ACHN (cell line): Measurements from ENCODE around the gene RPS6KA5.
A peak's percentile ranks its signal among the peaks of the same experiment; 100 is the strongest.
"Not testable (repeated sequence)": the region's sequence is repeated elsewhere in the genome, so short reads cannot be mapped to it uniquely, and the experiment has no call there.

Source experiments
- DNase-seq: peaks from one replicate; pipeline ENCODE4 v3.0.0-alpha.2; 2015
- in situ Hi-C: cut with HindIII; loops from 2 replicates; pipeline ENCODE4 v1.10.0; 2017; ENCODE audit warnings: low sequenced_read_pairs, low pct_ligation_motif_present, low pct_unique_long_range_greater_than_20kb

RPS6KA5 gene

DNA sequence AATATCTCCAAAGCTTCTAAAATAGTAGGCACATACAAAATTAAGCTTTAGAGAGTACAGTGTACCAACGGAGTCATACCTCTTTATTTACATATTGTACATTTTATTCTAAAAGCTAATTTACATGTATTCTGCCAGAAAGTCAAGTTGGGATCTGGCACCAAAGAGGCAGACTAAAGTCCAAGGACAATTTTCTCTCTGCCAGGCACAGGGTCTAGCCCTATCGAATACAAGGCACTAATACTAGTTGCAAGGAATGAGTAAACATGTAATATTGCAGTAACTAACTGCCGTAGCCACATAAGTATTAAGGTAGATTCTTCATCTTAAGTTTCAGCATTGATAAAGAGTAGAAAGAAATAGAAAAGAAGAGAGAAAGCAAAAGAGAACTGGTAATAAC lies 93.9 kb downstream of the RPS6KA5 start:
- DNase-seq: no peak
- in situ Hi-C loops: no loop called here

DNA sequence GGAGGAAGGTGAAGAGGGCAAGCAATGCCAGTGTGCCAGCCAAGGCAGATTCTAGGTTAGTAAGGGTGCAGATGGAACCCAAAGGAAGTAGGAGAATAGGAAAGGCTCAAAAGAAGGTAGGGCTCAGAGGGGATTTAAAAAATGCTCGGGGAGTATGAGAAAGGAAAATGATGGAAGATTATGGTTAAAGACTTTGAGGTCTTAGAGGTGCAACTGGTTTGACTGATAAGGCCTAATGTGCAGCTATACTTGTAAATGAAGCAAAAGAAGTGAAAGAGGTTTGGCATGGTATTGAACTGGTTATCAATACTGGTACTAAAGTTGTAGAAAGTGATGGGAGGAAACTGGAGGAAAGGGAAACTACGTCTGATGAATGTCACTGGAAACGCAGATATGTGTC lies 94.7 kb downstream of the RPS6KA5 start:
- in situ Hi-C loops: no loop called here
- DNase-seq: no peak

DNA sequence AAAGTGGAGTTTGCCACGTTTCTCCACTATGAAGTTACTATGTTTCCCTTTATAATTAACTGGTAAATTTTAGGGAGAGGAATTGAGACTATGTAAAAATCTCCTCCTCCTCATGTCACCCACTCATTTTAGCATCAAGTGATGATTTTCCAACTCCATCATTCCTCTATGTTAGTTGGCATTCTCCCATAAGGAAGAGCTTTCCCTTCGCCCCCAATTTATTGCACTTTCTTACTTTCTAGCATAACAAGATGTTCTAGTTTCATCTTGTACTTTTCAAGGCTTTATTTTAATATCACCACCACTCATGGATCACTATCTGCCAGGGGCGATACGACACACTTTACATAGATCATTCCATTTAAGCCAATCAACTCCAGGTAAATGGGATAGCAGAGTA lies 97.1 kb downstream of the RPS6KA5 start:
- in situ Hi-C loops: no loop called here
- no peak for DNase-seq

DNA sequence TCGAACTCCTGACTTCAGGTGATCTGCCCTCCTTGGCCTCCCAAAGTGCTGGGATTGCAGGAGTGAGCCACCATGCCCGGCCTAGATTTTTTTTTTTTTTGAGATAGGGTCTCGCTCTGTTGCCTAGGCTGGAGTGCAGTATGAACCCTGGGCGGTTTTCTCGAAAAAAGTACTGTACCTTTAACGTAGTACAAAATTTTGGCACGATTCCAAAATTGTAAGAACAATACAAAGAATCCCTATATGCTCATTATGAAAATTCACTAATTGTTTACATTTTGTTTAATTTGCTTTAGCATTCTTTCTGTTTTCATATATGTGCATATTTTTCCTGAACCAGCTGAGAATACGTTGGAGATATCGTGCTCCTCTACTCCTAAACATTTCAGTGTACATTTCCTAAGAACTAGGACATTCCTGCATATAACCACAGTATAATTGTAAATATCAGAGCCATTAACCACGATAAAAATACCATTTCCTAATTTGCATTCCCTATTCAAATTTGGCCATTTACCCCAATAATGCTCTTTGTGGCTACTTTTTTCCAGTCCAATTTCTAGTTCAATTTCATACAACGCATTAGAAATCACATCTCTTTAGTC lies 97.8 kb downstream of the RPS6KA5 start:
- in situ Hi-C loops: no loop called here
- DNase-seq: no peak

DNA sequence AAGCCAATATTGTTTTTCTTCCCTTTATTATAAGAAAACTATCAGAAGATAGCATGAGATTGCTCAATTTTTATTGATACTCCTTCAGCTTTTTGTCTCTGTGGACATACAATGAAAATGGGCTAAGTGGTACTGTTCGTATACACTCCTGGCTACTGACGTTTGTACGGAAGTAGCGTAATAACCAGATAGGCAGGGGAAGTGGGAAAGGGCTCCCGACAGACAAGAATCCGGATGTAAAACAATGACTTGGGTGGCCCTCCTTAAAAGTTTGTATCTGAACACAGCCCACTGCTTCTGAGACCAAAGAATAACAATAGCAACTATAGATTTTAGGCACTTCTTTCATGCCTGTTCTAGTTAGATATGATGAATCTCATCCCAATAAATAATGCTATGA lies 99.6 kb downstream of the RPS6KA5 start:
- in situ Hi-C loops: no loop called here
- no peak for DNase-seq

DNA sequence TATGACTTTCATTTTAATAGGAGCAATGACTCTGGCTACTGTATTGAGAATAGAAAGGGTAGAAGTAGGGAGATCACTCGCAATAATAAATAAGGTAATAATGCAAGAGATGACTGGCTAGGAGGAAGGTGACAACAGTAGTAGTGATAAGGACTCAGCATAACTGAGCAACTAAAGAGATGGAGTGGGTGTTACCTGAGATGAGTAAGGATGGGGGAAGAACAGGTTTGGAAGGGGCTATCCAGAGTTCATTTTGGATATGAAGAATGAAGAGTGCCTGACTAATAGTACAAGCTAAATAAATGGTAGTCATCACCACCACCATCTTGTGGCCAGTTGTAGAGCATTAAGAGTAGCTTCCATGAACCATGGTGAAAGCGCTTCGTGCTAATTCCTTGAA lies 101.1 kb downstream of the RPS6KA5 start:
- DNase-seq: no peak
- in situ Hi-C loops: no loop called here

DNA sequence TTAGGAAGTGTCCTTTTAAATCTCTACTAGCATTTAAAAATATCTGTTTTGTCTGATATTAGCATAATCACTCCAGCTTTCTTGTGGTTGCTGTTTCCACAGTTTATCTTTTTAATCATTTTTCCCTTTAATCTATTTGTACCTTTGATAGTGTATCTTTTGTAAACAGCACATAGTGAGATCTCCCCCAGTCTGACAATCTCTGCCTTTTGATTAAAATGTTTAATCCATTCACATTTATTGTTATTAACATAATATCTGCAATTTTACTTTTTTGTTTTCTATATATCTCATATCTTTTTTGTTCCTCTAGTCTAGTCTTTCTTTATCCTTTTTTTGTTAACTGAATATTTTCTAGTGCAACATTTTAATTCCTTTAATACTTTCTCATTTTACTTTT lies 104.2 kb downstream of the RPS6KA5 start:
- in situ Hi-C loops: no loop called here

DNA sequence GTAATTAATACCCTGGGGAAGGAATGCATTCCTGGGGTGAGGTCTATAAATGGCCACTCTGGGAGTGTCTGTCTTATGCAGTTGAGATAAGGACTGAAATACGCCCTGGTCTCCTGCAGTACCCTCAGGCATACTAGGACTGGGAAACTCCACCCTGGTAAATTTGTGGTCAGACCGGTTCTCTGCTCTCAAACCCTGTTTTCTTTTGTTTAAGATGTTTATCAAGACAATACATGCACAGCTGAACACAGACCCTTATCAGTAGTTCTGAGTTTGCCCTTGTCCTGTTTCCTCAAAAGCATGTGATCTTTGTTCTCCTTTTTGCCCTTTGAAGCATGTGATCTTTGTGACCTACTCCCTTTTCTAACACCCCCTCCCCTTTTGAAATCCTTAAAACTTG lies 106.8 kb downstream of the RPS6KA5 start:
- in situ Hi-C loops, DNase-seq: not testable (repeated sequence)

More for the DNA sequence above, 104.2 kb downstream of the RPS6KA5 start:
- DNase-seq: no peak

DNA sequence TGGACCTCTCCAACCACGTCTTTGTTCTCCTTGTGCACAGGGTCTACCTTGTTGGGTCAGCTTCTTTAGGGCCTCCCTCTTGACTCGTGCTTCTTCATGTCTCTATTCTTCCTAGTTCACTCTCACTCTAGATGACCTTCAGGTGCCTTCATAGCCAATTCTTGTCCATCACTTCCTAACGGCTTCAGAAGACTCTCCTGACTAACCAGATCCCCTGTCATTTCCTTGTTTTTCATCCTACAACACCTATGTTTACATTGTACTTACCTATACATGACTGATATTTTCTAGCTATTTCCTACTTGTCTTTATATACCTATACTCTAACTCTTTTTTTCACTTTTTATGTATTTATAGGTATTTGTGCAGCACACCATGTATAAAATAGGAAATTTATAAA lies 117.1 kb downstream of the RPS6KA5 start:
- in situ Hi-C loops: no loop called here

DNA sequence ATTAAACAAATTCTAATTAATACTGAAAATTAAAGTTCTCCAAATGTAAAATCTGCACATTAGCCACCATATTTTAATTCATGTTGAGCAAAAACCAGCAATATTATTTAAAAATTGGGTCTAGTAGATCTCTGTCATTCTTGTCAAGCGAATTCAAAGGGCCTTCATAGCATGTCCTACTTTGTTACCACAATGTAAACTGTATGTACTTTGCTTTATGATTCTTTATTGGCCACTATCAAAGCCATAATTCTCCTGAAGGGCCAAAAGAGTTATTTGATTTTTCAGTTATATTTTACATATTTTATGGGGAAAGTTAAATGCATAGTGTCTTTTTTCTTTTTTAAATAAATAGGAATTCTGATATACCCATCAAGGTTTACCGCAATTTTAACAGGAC lies 117.9 kb downstream of the RPS6KA5 start:
- DNase-seq: no peak
- in situ Hi-C loops: no loop called here

More for the DNA sequence above, 117.1 kb downstream of the RPS6KA5 start:
- DNase-seq: no peak

DNA sequence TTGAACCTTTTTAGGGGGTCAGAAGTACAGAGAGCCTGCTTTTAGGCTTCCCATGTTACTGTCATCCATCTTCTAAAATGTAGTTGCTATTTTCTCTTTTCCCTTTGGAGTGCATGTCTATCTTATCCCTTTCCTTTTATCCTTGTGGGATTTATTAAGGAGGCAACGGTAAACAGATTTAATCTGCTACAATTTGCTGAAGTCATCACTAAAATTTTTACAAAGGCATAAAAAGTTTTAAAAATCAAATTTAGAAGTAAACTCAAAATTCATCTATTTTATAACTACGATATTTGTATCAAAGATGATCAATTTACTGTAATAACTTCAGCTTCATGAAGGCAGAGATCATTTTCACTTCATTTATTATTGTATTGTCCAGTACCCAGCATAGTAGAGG lies 118.7 kb downstream of the RPS6KA5 start:
- DNase-seq: no peak
- in situ Hi-C loops: no loop called here

DNA sequence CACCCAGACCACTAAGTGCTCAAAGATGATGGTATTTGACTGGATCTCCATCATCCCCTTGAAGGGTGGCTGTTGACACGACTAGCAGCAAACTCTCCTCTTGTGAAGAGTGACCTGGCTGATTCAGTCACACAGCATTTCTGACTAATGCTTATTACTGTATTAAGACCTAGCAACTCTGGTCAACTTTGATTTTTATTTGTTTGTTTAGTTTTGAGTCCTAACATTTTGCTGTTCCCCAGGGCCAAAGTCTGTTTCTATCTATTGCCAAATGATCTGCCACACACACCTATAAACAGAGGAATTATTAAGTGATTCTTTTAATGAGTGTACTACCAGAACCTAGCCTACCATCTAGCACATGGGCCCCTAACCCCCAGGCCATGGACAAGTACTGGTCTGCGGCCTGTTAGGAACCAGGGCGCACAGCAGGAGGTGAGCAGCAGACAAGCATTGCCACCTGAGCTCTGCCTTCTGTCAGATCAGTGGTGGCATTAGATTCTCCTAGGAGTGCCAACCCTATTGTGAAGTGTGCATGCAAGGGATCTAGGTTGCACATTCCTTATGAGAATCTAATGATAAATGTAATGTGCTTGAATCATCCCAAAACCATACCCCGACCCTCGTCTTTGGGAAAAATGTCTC lies 120.0 kb downstream of the RPS6KA5 start:
- no peak for DNase-seq
- in situ Hi-C loops: no loop called here

DNA sequence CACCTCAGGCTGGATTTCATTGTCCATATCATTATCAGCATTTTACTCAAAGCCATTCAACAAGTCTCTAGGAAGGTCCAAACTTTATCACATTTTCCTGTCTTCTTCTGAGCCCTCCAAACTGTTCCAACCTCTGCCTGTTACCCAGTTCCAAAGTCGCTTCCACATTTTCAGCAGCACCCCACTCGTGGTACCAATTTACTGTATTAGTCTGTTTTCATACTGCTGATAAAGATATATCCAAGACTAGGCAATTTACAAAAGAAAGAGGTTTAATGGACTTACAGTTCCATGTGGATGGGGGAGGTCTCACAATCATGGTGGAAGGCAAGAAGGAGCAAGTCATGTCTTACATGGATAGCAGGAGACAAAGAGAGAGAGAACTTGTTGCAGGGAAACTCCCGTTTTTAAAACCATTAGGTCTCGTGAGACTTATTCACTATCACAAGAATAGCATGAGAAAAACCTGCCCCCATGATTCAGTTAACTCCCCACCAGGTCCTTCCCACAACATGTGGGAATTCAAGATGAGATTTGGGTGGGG lies 121.1 kb downstream of the RPS6KA5 start:
- in situ Hi-C loops, DNase-seq: not testable (repeated sequence)

DNA sequence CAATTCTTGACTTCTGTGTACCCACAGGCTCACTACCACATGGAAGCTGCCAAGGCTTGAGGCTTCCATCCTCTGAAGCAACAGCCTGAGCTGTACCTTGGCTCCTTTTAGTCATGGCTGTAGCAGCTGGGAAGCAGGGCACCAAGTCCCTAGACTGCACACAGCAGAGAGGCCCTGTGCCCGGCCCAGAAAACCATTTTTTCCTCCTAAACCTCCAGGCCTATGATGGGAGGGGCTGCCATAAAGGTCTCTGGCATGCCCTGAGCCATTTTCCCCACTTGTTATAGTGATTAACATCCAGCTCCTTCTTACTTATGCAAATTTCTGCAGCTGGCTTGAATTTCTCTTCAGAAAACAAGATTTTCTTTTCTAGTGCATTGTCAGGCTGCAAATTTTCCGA lies 121.8 kb downstream of the RPS6KA5 start:
- in situ Hi-C loops: no loop called here
- no peak for DNase-seq

DNA sequence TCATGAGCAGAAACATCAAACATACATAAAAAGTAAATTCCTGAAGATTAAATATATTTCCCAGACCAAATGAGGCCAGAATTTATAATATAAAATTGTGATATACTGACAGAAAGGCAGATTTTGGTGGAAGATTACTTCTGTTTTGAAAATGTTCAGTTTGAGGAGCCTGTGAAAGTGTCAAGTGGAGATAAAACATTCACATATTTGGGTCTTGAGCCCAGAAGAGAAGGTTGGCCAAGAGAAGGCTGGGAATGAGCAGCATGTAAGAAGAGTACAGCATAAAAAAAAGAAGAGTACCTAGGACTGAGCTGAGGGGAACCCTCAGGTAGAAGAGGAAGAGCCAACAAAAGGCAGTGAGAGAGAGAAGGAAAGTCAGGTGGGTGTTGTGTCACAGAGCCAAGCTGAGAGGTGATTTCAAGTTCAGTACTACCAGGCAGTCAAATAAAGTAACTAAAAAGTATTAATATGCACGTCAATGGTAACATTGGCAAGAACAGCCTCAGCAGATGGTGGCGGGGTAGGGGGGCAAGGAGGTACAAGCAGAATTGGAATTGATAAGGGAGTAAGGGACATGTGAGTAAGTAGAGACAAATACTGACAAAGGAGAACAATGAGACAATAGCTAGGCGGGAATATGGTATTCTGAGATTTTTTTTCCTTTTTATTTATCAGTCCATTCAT lies 123.5 kb downstream of the RPS6KA5 start:
- in situ Hi-C loops: no loop called here
- no peak for DNase-seq

DNA sequence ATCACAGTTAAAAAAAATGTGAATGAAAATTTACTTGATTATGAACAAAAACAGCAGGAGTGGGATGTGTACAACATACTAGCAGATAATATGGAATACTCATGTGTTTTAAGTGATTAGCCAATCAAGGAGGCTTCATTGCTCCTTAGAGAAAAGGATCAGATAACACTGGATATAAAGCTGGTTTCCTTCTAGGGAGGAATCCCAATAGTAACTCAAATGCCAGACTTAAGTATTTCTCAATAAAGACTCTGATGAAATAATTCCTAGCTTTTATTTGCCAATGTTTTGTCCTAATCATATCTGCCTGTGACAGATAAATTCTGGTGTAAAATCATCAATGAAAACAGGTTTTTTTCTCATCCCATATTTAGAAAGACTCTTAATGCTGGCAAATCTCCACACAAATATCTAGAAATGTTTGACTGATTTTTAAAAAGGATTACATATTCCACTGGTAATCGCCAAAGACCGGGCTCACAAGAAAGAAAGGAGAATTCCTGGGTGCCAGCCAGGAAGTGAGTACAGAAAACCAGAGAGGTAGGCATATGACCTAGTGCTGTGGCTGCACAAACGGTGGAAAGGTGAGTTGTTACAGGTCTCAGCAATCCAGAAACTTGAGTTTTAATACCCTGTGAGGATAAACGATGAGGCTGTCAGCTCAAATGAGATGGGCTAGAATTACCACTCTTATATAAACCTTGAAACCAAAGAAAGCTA lies 135.7 kb downstream of the RPS6KA5 start:
- in situ Hi-C loops: loop anchor here (25.0 kb wide), 1 partner anchor 238 kb away; no protein-coding TSS in a partner anchor
- DNase-seq: peak; percentile 11

DNA sequence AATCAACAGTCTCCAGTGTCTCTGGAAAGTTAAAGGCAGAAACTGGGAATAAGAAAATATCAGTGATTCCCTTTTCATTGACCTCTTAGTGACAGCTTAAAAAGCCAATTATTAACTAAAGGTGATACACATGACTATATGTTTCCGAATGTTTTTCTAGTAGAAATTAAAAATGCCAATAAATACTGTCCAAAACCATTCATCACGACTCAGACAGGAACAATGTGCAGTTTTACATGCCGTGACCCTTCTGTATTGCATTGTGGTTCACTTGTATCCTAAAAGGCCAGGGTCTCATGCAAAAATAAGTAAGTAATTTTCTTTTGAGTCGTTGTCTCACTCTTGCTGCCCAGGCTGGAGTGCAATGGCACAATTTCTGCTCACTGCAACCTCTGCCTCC lies 138.3 kb downstream of the RPS6KA5 start:
- in situ Hi-C loops: loop anchor here (25.0 kb wide), 1 partner anchor 240 kb away; no protein-coding TSS in a partner anchor
- DNase-seq: no peak

DNA sequence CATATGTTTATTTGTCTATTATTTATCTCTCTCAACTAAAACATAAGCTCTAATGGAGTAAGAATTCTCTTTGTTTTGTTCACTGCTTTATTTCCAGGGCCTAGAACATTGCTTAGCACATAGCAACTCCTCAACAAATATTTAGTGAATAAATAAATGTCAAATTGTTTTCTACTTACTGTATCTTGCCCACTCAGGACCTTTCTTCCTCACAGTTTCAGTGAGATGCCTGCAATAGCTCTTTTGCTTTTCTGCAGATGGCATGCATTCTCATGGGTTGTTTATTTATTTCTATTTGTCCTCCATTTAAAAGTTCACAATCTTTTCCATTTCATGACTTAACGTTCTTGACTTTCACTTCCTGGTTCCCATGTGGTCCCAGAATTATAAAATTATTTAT lies 149.3 kb downstream of the RPS6KA5 start:
- DNase-seq: no peak
- in situ Hi-C loops: loop anchor here (25.0 kb wide), 1 partner anchor 251 kb away; no protein-coding TSS in a partner anchor

DNA sequence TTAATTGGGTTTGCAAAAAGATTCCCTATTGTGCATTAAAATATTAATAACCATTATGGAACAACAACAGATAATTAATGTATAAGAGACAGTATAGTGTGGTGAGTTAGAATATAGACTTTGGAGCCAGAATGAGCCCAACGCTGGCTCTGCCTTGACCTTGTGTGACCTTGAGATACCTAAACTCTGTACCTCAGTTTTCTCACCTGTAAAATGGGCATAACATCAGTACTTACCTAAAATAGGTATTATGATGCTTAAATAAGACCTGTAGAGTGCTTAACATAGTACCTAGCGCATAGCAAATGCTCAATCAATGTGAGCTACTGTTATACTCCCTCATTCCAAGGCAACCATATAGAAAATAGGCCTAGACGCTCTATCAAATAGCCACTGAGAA lies 153.3 kb downstream of the RPS6KA5 start:
- in situ Hi-C loops: loop anchor here (25.0 kb wide), 1 partner anchor 255 kb away; no protein-coding TSS in a partner anchor

More for the DNA sequence above, 153.3 kb downstream of the RPS6KA5 start:
- DNase-seq: no peak
